ENCODE data around the gene ZCCHC12. TPM values are rescaled to one million over a fixed set of nuclear protein-coding genes. Genes with fewer than 3 reads are reported as not detected.

ZCCHC12 gene
- polyA plus RNA-seq, 1 of the 3 experiments (the other 2 are of a cell fraction) = 0.26 TPM

- Histone ChIP-seq H3K27me3 (ENCODE audit: insufficient read depth) (no peaks in the 10 kb centered on the region), H4K20me1 (ENCODE audit: insufficient read depth) (no peaks in the 10 kb centered on the region), H3K79me2 (ENCODE audit: insufficient read depth) (no peaks in the 10 kb centered on the region), H3F3A (replicated peaks; ENCODE audit: insufficient read depth) (peaks cover 3% of the 10 kb centered on the region), H3K4me3 (ENCODE audit: low read depth in 2 of 2, low read length in 1 of 2) (no peak overlapping the region), H3K9ac (no peak overlapping the region), H3K4me1 (ENCODE audit: control insufficient read depth in 1 of 2, insufficient read depth in 2 of 2, low read depth in 1 of 2, low read length in 1 of 2) (no peaks in the 10 kb centered on the region), H3K4me2 (no peak overlapping the region), H3K9me3 (no peaks in the 10 kb centered on the region), H2AFZ (ENCODE audit: low read depth) (no peak overlapping the region), H3K27ac (ENCODE audit: low read depth in 2 of 2, low read length in 1 of 2) (peak overlapping the region in 1 of 2 experiments; percentile 41; a peak in 1 of 4 replicates), H3K9me2 (no peaks in the 10 kb centered on the region), H3K36me3 (replicated peaks in 1 of 2; ENCODE audit: control insufficient read depth in 1 of 2, insufficient read depth in 2 of 2, low read length in 1 of 2) (peaks cover 0 to 13% of the 10 kb centered on the region in 2 experiments)
- DNase-seq = no peak
- WGBS (ENCODE audit: low lambda C conversion rate) = 53% methylated on average over 2 of the region's 2 CpGs
- no peak for TF ChIP-seq FOXJ3 (CRISPR knock-in tag; IDR thresholded peaks at IDR 0.05)
- no peak for TF ChIP-seq TCF12 (IDR thresholded peaks at IDR 0.05)
- TF ChIP-seq REST (IDR thresholded peaks at IDR 0.05; ENCODE audit: low read depth, low read length) = no peak
- no peak for TF ChIP-seq RFX5 (IDR thresholded peaks at IDR 0.05; ENCODE audit: low read length)
- no peak for TF ChIP-seq USF2 (IDR thresholded peaks at IDR 0.05; ENCODE audit: borderline replicate concordance, low read depth, low read length)
- TF ChIP-seq RAD21 (IDR thresholded peaks at IDR 0.05; ENCODE audit: low read length) = no peak
- TF ChIP-seq FOSL2 (IDR thresholded peaks at IDR 0.05; ENCODE audit: borderline replicate concordance, low read depth) = no peak
- CTCF ChIA-PET = no interaction called here
- POLR2A ChIA-PET = no interaction called here
Measured at GRCh38 chrX:118780509-118780908, 43.1 kb upstream of the ZCCHC12 start.

- CTCF ChIA-PET = interaction anchor here (0.9 to 2.0 kb wide), 2 partner anchors 58 to 154 kb away, joined by 3 to 6 read pairs; no protein-coding TSS in a partner anchor
Measured at GRCh38 chrX:118780911-118781310, 42.7 kb upstream of the ZCCHC12 start.

More at GRCh38 chrX:118780911-118781310, 42.7 kb upstream of the ZCCHC12 start:
- H3K79me2 ChIP-seq (ENCODE audit: insufficient read depth) = no peaks in the 10 kb centered on the region
- no peak for DNase-seq
- H3F3A ChIP-seq (replicated peaks; ENCODE audit: insufficient read depth) = peaks cover 3% of the 10 kb centered on the region
- TF ChIP-seq MAX (IDR thresholded peaks at IDR 0.05; ENCODE audit: low read depth) = no peak
- no peak for TF ChIP-seq EP300 (IDR thresholded peaks at IDR 0.05; ENCODE audit: borderline replicate concordance in 1 of 2, low read depth in 1 of 2, low read length in 1 of 2)
- no peak for TF ChIP-seq RFX5 (IDR thresholded peaks at IDR 0.05; ENCODE audit: low read length)
- no peak for TF ChIP-seq RXRA (IDR thresholded peaks at IDR 0.05; ENCODE audit: borderline replicate concordance, low read depth)
- no peak for TF ChIP-seq MEF2A (IDR thresholded peaks at IDR 0.05; ENCODE audit: borderline replicate concordance, low read depth)
- no peak for TF ChIP-seq GABPA (IDR thresholded peaks at IDR 0.05; ENCODE audit: low read depth)
- no peak for TF ChIP-seq NFIC (IDR thresholded peaks at IDR 0.05; ENCODE audit: borderline replicate concordance)
- H3K4me2 ChIP-seq = no peak overlapping the region
- H3K36me3 ChIP-seq (replicated peaks in 1 of 2; ENCODE audit: control insufficient read depth in 1 of 2, insufficient read depth in 2 of 2, low read length in 1 of 2) = peaks cover 0 to 11% of the 10 kb centered on the region in 2 experiments
- WGBS (ENCODE audit: low lambda C conversion rate) = 34% methylated on average over 1 of the region's 1 CpG
- H3K9me3 ChIP-seq = no peaks in the 10 kb centered on the region
- H3K4me1 ChIP-seq (ENCODE audit: control insufficient read depth in 1 of 2, insufficient read depth in 2 of 2, low read depth in 1 of 2, low read length in 1 of 2) = no peaks in the 10 kb centered on the region
- H4K20me1 ChIP-seq (ENCODE audit: insufficient read depth) = no peaks in the 10 kb centered on the region
- POLR2A ChIA-PET = no interaction called here
- peak overlapping the region in 1 of 2 experiments; percentile 41; a peak in 1 of 4 replicates for H3K27ac ChIP-seq (ENCODE audit: low read depth in 2 of 2, low read length in 1 of 2)
- H3K9ac ChIP-seq = no peak overlapping the region
- no peaks in the 10 kb centered on the region for H3K27me3 ChIP-seq (ENCODE audit: insufficient read depth)
- no peaks in the 10 kb centered on the region for H3K9me2 ChIP-seq
- no peak overlapping the region for H2AFZ ChIP-seq (ENCODE audit: low read depth)
- no peak overlapping the region for H3K4me3 ChIP-seq (ENCODE audit: low read depth in 2 of 2, low read length in 1 of 2)

Measured in SK-N-SH (cell line).